Activated T-helper 2 cell treated with anti-CD3 and anti-CD28 coated beads, Interferon-gamma antibody, Interleukin-2, Interleukin-4, amounts not matched to agents 10 μg/mL and 5 μg/mL and 100 μg/mL, durations not matched to agents 14 hours and 24 hours and 36 hours (primary cell): ENCODE data around the gene GYPB. TPM values are rescaled to one million over a fixed set of nuclear protein-coding genes. Genes with fewer than 3 reads are reported as not detected.
"Not testable (repeated sequence)": the region's sequence is repeated elsewhere in the genome, so short reads cannot be mapped to it uniquely, and the experiment has no call there.

Source experiments
- DNase-seq: peaks from one replicate; pipeline ENCODE4 v3.0.0; 2021; ENCODE audit warnings: low spot score
- H3K27ac Mint-ChIP-seq: one replicate; pipeline ENCODE4 v1.8.0; 2021; ENCODE audit warnings: mixed read lengths
- H3K27me3 Mint-ChIP-seq: one replicate; pipeline ENCODE4 v1.8.0; 2021; ENCODE audit warnings: low read depth, mixed read lengths
- H3K36me3 Mint-ChIP-seq: one replicate; pipeline ENCODE4 v1.8.0; 2021; ENCODE audit warnings: low read depth, mixed read lengths
- H3K4me1 Mint-ChIP-seq: one replicate; pipeline ENCODE4 v1.8.0; 2021; ENCODE audit warnings: low read depth, mixed read lengths
- H3K4me3 Mint-ChIP-seq: one replicate; pipeline ENCODE4 v1.8.0; 2021; ENCODE audit warnings: low read depth, mild to moderate bottlenecking, moderate library complexity, mixed read lengths
- H3K9me3 Mint-ChIP-seq: one replicate; pipeline ENCODE4 v1.8.0; 2021; ENCODE audit warnings: mixed read lengths
- intact Hi-C: fragments of 100-400 bp; cut with micrococcal nuclease; formaldehyde crosslinking; loops from one replicate; pipeline ENCODE4 v1.15.1; 2023
- total RNA-seq: library from RNA; stranded (reverse); gene quantifications from 2 replicates; pipeline ENCODE4 v1.2.3, GENCODE V29; 2022

The GYPB gene
- total RNA-seq: not detected in 2 replicates

- not testable (repeated sequence) for H3K9me3 Mint-ChIP-seq
Observed at GRCh38 chr4:144019277-144019676, at the start of gene GYPB. TSS of gene GYPB (minus strand) at chr4:144019380. CDS start at chr4:144019287, 93 bp downstream.

DNA sequence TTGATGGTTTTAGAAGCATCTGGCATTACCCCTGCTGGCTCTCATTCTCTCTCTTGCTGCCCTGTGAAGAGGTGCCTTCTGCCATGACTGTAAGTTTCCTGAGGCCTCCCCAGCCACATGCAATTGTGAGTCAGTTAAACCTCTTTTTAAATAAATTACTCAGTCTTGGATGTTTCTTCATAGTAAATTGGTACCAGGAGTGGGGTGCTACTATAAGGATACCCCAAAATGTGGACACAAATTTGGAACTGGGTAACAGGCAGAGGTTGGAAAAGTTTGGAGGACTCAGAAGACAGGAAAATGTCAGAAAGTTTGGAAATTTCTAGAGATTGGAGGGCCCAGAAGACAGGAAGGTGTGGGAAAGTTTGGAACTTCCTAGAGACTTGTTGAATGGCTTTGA lies 42.4 kb upstream of the GYPB start:
- H3K4me3 Mint-ChIP-seq, DNase-seq, H3K4me1 Mint-ChIP-seq, H3K27ac Mint-ChIP-seq, H3K36me3 Mint-ChIP-seq, H3K27me3 Mint-ChIP-seq, intact Hi-C loops: not testable (repeated sequence)
- peaks cover 11% of the 10 kb centered on the region for H3K9me3 Mint-ChIP-seq

More at GRCh38 chr4:144019277-144019676, at the start of gene GYPB:
- intact Hi-C loops, H3K4me1 Mint-ChIP-seq, H3K27me3 Mint-ChIP-seq, DNase-seq, H3K36me3 Mint-ChIP-seq, H3K4me3 Mint-ChIP-seq, H3K27ac Mint-ChIP-seq: not testable (repeated sequence)

DNA sequence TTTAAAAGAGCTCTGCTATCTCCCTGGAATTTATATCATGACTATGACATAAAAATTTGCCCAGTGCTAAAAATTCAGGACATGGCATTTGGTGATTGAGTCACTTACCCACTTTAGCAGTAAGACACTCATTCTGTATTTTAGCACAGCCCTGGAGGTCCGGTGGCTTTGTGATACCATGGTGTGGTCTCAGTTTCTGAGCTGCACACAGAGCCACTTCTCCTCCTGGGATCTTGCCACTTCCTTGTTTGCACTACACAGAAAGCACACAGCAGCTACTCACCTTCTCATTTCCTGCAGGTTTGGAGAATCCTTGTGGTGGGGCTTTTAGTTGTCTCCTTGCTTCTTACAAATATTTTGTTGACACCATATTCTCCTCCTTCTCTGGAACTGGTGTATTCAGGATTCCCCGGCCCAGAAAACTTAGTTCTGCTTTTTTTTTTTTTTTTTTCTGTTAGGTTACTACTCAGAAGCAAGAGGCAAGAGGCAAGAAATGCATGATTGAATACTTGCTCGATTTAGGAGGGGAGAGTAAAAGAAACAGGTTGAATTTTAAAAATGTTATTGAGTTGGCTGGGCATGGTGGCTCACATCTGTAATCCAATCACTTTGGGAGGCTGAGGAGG lies 41.2 kb upstream of the GYPB start:
- H3K36me3 Mint-ChIP-seq, DNase-seq, H3K27ac Mint-ChIP-seq, intact Hi-C loops, H3K27me3 Mint-ChIP-seq, H3K4me1 Mint-ChIP-seq, H3K4me3 Mint-ChIP-seq: not testable (repeated sequence)
- H3K9me3 Mint-ChIP-seq: peaks cover 11% of the 10 kb centered on the region

DNA sequence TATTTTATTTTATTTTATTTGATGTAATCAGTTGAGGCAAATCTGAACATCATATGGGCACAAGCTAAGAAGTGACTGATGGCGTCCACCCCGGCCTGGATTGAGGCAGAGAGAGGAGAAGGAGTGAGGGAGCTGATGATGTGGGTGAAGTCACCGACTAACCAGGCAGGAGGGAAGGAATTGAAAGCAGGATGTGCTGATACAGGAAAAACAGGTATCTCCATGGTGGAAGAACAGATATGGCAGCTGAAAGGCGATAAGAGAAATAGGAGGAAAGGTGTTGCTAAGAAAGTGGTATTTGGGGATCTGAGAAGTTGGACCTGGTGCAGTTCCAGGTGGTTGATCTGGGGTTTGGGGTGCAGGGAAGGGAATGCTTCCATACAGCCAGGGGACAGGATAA lies 37.6 kb upstream of the GYPB start:
- DNase-seq: no peak
- Mint-ChIP-seq H3K36me3 (no peaks in the 10 kb centered on the region), H3K27ac (no peak overlapping the region), H3K4me3 (no peak overlapping the region), H3K27me3 (no peaks in the 10 kb centered on the region), H3K4me1 (no peaks in the 10 kb centered on the region), H3K9me3 (peaks cover 9% of the 10 kb centered on the region)
- intact Hi-C loops: no loop called here

GRCh38 chr4:144055336-144055735 lies 36.2 kb upstream of the GYPB start:
- H3K9me3 Mint-ChIP-seq, H3K36me3 Mint-ChIP-seq, H3K4me1 Mint-ChIP-seq, H3K4me3 Mint-ChIP-seq, DNase-seq, H3K27me3 Mint-ChIP-seq, H3K27ac Mint-ChIP-seq, intact Hi-C loops: not testable (repeated sequence)

DNA sequence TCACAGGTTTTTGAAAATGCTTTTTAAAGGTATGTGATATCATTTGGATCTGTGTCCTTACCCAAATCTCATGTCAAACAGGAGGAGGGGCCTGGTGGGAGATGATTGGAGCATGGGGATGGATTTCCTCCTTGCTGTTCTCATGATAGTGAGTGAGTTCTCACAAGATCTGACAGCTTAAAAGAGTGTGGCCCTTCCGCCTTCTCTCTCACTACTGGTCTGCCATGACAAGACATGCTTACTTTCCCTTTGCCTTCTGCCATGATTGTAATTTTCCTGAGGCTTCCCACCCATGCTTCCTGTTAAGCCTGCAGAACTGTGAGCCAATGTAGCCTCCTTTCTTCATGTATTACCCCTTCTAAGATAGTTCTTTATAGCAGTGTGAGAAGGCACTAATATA lies 32.3 kb upstream of the GYPB start:
- H3K4me3 Mint-ChIP-seq, H3K9me3 Mint-ChIP-seq, intact Hi-C loops, H3K36me3 Mint-ChIP-seq, H3K27ac Mint-ChIP-seq, H3K4me1 Mint-ChIP-seq, H3K27me3 Mint-ChIP-seq, DNase-seq: not testable (repeated sequence)

DNA sequence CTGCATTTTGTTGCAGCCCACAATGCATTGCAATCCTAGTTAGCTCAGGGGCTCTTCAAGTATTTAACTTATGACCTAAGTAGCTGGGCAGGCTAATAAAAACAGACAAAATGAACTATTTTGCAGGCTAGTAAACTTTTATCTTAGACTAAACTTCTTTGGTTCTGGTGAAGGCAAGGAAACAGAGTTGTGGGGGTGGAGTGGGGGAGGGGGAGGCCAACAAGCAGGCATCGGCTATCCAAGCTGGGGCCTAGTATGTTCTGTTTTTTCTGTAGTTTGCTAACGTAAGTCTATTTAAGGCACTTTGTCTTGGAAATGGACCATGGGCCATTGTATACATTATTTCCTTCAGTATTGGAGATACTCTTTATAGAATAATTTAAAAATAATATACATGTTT lies 31.5 kb upstream of the GYPB start:
- H3K27ac Mint-ChIP-seq, H3K9me3 Mint-ChIP-seq, H3K4me3 Mint-ChIP-seq, DNase-seq, H3K27me3 Mint-ChIP-seq, intact Hi-C loops, H3K4me1 Mint-ChIP-seq, H3K36me3 Mint-ChIP-seq: not testable (repeated sequence)

- H3K27me3 Mint-ChIP-seq, H3K9me3 Mint-ChIP-seq, H3K27ac Mint-ChIP-seq, H3K4me3 Mint-ChIP-seq, intact Hi-C loops, DNase-seq, H3K4me1 Mint-ChIP-seq, H3K36me3 Mint-ChIP-seq: not testable (repeated sequence)
Observed at GRCh38 chr4:144049495-144050424, 30.6 kb upstream of the GYPB start.

DNA sequence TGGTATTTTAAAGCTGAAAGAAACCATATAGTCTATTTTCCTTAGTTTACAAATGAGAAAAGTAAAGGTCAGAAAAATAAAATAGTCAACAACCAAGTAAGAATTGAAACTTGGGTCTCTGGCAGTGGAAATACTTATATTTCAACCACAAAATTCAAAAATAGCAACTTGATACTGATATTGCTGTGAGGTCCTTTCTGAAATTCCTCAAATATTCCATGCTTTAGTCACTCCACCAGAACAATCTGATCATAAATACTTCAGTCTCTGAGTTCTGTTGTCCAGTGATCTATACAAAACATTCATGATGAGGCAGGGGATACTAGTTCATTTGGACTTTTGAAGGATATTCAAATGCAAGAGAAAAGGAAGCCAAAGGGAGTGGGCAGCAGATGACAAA lies 25.8 kb upstream of the GYPB start:
- H3K4me1 Mint-ChIP-seq, H3K36me3 Mint-ChIP-seq, H3K4me3 Mint-ChIP-seq, DNase-seq, H3K9me3 Mint-ChIP-seq, intact Hi-C loops, H3K27me3 Mint-ChIP-seq, H3K27ac Mint-ChIP-seq: not testable (repeated sequence)

DNA sequence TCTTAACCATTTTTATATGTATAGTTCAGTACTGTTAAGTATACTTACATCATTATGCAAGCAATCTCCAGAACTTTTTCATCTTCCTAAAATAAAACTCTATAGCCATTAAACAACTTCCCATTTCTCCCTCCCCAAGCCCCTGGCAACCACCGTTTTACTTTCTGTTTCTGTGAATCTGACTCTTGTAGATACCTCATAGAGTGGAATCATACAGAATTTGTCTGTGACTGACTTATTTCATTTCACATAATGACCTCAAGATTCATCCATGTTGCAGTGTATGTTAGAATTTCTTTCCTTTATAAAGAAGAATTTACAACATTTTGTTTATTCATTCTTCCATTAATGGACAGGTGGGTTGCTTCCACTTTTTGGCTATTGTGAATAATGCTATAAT lies 13.4 kb upstream of the GYPB start:
- not testable (repeated sequence) for H3K4me3 Mint-ChIP-seq, H3K4me1 Mint-ChIP-seq

GRCh38 chr4:144031875-144032274 lies 12.7 kb upstream of the GYPB start:
- H3K9me3 Mint-ChIP-seq, H3K4me3 Mint-ChIP-seq, intact Hi-C loops, H3K4me1 Mint-ChIP-seq, H3K27me3 Mint-ChIP-seq, DNase-seq, H3K27ac Mint-ChIP-seq, H3K36me3 Mint-ChIP-seq: not testable (repeated sequence)

More for the DNA sequence above, 13.4 kb upstream of the GYPB start:
- DNase-seq, H3K27ac Mint-ChIP-seq, intact Hi-C loops, H3K27me3 Mint-ChIP-seq, H3K9me3 Mint-ChIP-seq, H3K36me3 Mint-ChIP-seq: not testable (repeated sequence)

GRCh38 chr4:144031369-144031768 lies 12.2 kb upstream of the GYPB start:
- DNase-seq, intact Hi-C loops, H3K27ac Mint-ChIP-seq, H3K36me3 Mint-ChIP-seq, H3K4me1 Mint-ChIP-seq, H3K9me3 Mint-ChIP-seq, H3K27me3 Mint-ChIP-seq, H3K4me3 Mint-ChIP-seq: not testable (repeated sequence)

GRCh38 chr4:144030708-144031107 lies 11.5 kb upstream of the GYPB start:
- DNase-seq, H3K9me3 Mint-ChIP-seq, H3K27me3 Mint-ChIP-seq, H3K36me3 Mint-ChIP-seq, H3K4me3 Mint-ChIP-seq, H3K4me1 Mint-ChIP-seq, intact Hi-C loops, H3K27ac Mint-ChIP-seq: not testable (repeated sequence)
